GM19467 (cell line): ENCODE data around the gene LGALS3.
A peak's percentile ranks its signal among the peaks of the same experiment; 100 is the strongest.

Source experiments
- ATAC-seq: cut with Tn5 transposase; IDR thresholded peaks from one replicate; pipeline ENCODE4 v1.9.1; 2021; ENCODE audit warnings: mild to moderate bottlenecking, moderate library complexity; ENCODE audit not compliant: unreplicated experiment

The LGALS3 gene

DNA sequence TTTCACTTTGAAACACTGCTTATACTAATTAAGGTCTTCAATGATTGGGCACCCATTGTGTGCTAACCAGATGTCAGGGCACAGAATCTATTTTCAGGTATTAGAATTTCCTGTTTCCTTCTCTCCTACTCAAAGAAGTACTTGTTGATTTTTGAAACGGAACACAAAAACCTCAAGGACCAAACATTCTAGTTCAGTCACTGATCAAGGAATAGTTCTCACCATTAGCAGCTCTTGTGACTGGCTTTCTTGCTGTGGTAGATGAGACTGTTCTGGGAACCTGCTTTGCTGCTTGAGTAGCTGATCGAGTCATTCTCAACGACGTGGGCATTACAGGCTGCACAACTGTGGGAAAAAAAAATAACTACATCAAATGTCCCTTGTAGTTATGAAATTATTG, 51.4 kb downstream of the LGALS3 start:
- ATAC-seq: no peak

DNA sequence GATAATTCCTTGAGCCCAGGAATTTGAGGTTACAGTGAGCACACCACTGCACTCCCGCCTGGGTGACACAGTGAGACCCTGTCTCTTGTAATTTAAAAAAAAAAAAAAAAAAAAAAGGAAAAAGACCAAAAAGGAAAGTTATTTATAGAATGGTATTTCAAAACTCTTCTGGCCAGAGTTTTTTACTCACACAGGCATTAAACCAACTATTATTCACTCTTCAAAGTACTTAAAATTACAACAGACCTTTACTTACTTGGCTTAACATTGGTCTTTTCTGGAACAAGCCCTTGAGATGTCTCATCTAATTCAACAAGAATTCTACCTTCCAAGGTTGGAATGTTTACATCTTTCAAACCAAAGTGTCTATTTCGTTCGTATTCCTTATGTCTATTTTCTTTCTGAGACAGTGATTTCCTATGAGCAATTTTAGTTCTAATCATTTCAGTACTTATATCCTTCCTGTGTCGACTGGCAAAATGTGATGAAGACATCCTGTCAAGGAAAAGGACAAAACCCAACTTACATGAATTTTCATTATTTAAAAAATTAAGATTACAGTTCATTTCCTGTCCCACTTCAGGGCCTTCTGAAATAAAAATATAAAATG, 59.7 kb downstream of the LGALS3 start:
- ATAC-seq: no peak

DNA sequence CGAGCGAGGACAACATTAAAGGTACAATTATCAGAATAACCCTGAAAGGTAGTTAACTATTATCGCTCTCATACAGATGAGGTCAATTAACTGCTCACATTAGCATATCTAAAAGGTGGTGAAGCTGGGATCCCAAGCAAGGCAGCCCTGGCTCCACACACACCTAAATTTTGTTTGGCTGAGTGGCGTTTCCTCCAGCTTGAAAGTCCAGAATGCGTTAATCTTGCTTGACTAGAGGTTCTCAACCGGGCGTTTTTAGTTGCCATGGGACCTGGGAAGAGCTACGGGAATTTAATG, 61.8 kb downstream of the LGALS3 start:
- no peak for ATAC-seq

DNA sequence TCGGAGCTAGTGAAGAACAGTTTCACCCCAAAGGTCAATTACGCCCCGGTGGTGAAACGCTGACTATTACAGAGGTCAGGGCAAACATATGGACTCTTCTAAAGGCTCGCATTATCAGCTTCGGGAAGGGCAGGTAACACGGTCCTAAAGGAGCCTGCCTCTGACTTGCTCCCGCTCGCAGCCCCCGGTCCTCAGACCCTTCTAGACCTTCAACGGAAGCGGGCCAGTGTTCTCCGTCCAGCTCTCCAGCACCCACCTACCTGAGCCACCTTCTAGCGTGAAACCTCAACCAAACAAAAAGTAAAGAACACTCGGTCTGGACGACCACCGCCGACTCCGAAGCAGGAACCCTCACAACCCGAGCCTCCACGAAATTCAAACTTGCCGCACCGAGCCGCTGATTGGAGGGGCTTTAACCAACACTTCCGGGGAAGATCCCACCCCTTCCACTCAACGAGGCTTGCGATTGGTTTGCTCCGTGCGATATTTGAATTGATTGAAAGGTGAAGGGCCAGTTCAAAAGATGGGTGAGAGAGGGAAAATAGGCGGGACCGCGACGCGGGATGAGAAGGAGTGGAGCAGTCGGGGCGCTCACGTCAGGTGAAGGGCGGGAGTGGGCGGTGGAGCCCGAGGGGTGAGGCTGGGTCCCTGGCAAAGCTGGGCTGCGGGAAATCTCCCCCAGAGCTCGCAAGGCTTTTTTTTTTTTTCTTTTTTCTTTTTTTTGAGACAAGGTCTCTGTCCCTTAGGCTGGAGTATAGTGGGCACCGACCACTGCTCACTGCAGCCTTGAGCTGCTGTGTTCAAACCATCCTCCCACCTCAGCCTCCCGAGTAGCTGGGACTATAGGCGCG, 62.4 kb downstream of the LGALS3 start, which contains the start of gene DLGAP5:
Gene DLGAP5 (minus strand): TSS at position 383 of the 851 bp plus-strand sequence. CDS start 2,406 bp downstream, outside the sequence.
- ATAC-seq: peak; percentile 95

DNA sequence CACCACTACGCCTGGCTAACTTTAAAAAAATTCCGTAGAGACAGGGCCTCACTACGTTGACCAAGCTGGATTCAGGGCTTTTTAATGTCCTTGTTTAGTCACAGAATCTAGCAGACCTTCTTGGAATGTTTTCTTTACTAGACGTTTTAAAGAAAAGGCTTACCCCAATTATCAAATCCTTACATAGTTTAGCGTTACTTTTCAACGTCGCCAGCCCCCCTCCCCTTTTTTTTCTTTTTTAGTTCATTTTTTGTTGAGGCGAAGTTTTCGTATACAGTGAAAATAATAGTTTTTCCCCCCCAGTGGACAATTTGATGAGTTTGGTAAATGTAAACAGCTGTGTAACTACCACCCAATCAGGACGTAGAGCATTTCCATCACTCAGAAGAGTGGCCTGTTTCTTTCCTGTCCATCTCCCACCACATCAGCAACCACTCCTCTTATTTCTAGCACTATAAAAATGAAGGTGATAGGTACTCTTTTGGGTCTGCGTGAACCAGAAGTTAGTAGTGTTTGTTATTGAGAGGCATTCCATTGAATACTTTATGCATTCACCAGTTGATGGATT, 63.1 kb downstream of the LGALS3 start:
- ATAC-seq: no peak

DNA sequence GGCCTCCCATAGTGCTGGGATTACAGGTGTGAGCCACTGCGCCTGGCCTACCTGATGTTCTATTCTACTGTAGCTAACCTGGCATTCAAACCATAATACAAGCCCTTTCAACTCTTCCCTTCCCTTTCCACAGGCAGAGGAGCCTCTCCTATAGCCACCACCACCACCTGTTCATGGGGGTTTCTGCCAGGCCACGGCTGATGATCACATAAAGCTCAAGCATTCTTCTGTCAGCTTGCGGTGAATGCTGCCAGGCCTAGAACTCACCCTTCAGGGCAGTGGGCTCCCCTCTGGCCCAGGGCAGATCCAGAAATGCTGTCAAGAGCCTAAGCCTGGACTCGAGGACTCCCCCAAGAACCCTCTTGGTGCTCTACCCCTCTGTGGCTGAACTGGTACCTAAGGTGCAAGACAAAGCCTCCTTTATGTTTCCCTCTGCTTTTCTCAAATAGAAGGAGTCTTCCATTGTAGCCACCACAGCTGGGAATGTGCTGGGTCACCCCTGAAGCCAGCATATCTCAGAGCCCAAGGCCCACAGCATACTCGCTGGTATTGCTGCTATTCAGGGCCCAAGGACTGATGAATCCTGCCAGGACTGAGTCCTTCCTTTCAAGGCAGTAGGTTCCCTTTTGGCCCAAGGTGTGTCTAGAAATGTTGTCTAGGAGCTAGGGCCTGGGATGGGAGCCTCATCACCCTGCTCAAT, 65.8 kb downstream of the LGALS3 start:
- ATAC-seq: no peak
